Measurements from ENCODE around the gene SLC2A5.

DNA sequence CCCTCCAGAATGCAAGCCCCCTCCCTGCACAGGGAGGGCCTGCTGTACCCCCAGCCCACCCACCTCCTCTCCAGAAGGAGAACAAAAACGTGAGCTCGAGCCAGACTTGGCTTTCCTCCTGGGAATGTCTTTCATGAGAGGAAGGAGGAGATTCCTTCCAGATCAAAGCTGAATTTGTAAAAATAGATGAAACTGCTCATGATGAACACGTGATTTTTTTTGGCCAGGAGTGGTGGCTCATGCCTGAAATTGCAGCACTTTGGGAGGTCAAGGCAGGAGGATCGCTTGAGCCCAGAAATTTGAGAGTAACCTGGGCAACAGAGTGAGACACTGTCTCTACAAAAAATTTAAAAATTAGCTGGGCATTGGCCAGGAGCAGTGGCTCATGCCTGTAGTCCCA is 37.7 kb upstream of the SLC2A5 start:
- TF ChIP-seq POLR2AphosphoS5 (IDR thresholded peaks at IDR 0.05) (no peak), POLR2A (IDR thresholded peaks at IDR 0.05) (no peak), EP300 (IDR thresholded peaks at IDR 0.05) (no peak)
- TF ChIP-seq, protein P1, sequence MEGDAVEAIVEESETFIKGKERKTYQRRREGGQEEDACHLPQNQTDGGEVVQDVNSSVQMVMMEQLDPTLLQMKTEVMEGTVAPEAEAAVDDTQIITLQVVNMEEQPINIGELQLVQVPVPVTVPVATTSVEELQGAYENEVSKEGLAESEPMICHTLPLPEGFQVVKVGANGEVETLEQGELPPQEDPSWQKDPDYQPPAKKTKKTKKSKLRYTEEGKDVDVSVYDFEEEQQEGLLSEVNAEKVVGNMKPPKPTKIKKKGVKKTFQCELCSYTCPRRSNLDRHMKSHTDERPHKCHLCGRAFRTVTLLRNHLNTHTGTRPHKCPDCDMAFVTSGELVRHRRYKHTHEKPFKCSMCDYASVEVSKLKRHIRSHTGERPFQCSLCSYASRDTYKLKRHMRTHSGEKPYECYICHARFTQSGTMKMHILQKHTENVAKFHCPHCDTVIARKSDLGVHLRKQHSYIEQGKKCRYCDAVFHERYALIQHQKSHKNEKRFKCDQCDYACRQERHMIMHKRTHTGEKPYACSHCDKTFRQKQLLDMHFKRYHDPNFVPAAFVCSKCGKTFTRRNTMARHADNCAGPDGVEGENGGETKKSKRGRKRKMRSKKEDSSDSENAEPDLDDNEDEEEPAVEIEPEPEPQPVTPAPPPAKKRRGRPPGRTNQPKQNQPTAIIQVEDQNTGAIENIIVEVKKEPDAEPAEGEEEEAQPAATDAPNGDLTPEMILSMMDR (IDR thresholded peaks at IDR 0.05): no peak
